ENCODE data around the gene HKDC1. TPM values are rescaled to one million over a fixed set of nuclear protein-coding genes. Genes with fewer than 3 reads are reported as not detected.

HKDC1 gene
- total RNA-seq = 0.29 and 1.1 TPM in 2 replicates

GRCh38 chr10:69220041-69220451 is at the start of gene HKDC1:
Gene HKDC1 (plus strand): TSS chr10:69220332. CDS start chr10:69220436, 104 bp downstream.

GRCh38 chr10:69179743-69180524 is 40.2 kb upstream of the HKDC1 start, which contains the start of gene SUPV3L1:
Gene SUPV3L1 (plus strand): TSS chr10:69180234. CDS start chr10:69180292, 58 bp downstream.

GRCh38 chr10:69278446-69278963 is 58.4 kb downstream of the HKDC1 start, which contains the start of gene HK1:
Gene HK1 (plus strand): TSS chr10:69278496.

Other genes with a start within 250 kb of the HKDC1 start
- gene KIFBP, start 231.5 kb upstream of the HKDC1 start, total RNA-seq = 48.4 and 56.2 TPM in 2 replicates
- 756 and 876 TPM in 2 replicates for gene SRGN, start 132.2 kb upstream of the HKDC1 start, total RNA-seq
- gene VPS26A, start 96.2 kb upstream of the HKDC1 start, total RNA-seq = 10.4 and 21.1 TPM in 2 replicates
- gene SUPV3L1, start 40.1 kb upstream of the HKDC1 start, total RNA-seq = 14.4 and 31.0 TPM in 2 replicates
- gene HK1, start 58.2 kb downstream of the HKDC1 start, total RNA-seq = 117 and 124 TPM in 2 replicates
- 0.29 TPM in 1 of 2 replicates, not detected in the other for gene TACR2, start 196.6 kb downstream of the HKDC1 start, total RNA-seq
- gene TSPAN15, start 231.1 kb downstream of the HKDC1 start, total RNA-seq = 11.0 and 14.0 TPM in 2 replicates

Measured in myometrial cell (primary cell).